GM23248 (cell line): ENCODE results near the gene RRAS2.
"Not testable (repeated sequence)": the region's sequence is repeated elsewhere in the genome, so short reads cannot be mapped to it uniquely, and the experiment has no call there.

Experiments
- EZH2 ChIP-seq: fragments of 200-600 bp; sonication (generic); IDR thresholded peaks from 2 replicates; pipeline ENCODE4 v1.6.1; 2018; ENCODE audit warnings: antibody characterized with exemption, mild to moderate bottlenecking; ENCODE audit not compliant: insufficient read depth, poor library complexity, severe bottlenecking
- EZH2phosphoT487 ChIP-seq: fragments of 200-600 bp; sonication (generic); IDR thresholded peaks from 2 replicates; pipeline ENCODE4 v1.6.1; 2018; ENCODE audit warnings: antibody characterized with exemption, moderate library complexity, mild to moderate bottlenecking, low read depth; ENCODE audit not compliant: insufficient read depth

GRCh38 chr11:14406116-14406515 lies 47.1 kb upstream of the RRAS2 start:
- not testable (repeated sequence) for TF ChIP-seq EZH2, EZH2phosphoT487
